WTC11 (cell line): Measurements from ENCODE around the gene TRAF3IP3. TPM values are rescaled to one million over a fixed set of nuclear protein-coding genes. Genes with fewer than 3 reads are reported as not detected.

Experiments
- ATAC-seq: fragments of 200-7000 bp; cut with Tn5 transposase; 2 replicates; pipeline ENCODE4 v1.10.0; 2021; ENCODE audit warnings: mild to moderate bottlenecking, moderate library complexity
- CTCF ChIA-PET: fragments of 300-600 bp; sonication (Branson Sonifier 250); formaldehyde crosslinking; loops from one replicate; lab custom pipeline; 2021; ENCODE audit warnings: antibody characterized with exemption; lab: Charles Lee
- POLR2A ChIA-PET: fragments of 350-600 bp; sonication (Branson Sonifier 250); formaldehyde crosslinking; loops from one replicate; lab custom pipeline; 2021; ENCODE audit warnings: antibody characterized with exemption; lab: Charles Lee
- DNase-seq: peaks from one replicate; pipeline ENCODE4 v3.0.0; 2021; ENCODE audit warnings: low spot score
- H3K27ac Mint-ChIP-seq: 2 replicates; pipeline ENCODE4 v1.8.0; 2021; ENCODE audit warnings: mixed read lengths
- H3K27me3 Mint-ChIP-seq: 2 replicates; pipeline ENCODE4 v1.8.0; 2021; ENCODE audit warnings: low read depth, mild to moderate bottlenecking, moderate library complexity, mixed read lengths
- H3K36me3 Mint-ChIP-seq: 2 replicates; pipeline ENCODE4 v1.8.0; 2021; ENCODE audit warnings: mixed read lengths
- H3K4me1 Mint-ChIP-seq: 2 replicates; pipeline ENCODE4 v1.8.0; 2022; ENCODE audit warnings: mixed read lengths
- H3K4me3 Mint-ChIP-seq: 2 replicates; pipeline ENCODE4 v1.8.0; 2021; ENCODE audit warnings: mild to moderate bottlenecking, moderate library complexity, mixed read lengths
- H3K9me3 Mint-ChIP-seq: 2 replicates; pipeline ENCODE4 v1.8.0; 2021; ENCODE audit warnings: mixed read lengths
- AR ChIP-seq: fragments of 250-450 bp; sonication (Bioruptor Pico); IDR thresholded peaks from 2 replicates; pipeline ENCODE4 v1.9.0; 2021; ENCODE audit warnings: mild to moderate bottlenecking
- ATF2 ChIP-seq: sonication (generic); formaldehyde crosslinking; IDR thresholded peaks from 2 replicates; pipeline ENCODE4 v1.8.1; 2022; ENCODE audit warnings: low read depth, missing genetic modification reagents, borderline replicate concordance
- CTCF ChIP-seq: fragments of 200-600 bp; IDR thresholded peaks from 2 replicates; pipeline ENCODE4 v1.8.0; 2022; ENCODE audit warnings: antibody characterized with exemption
- E2F4 ChIP-seq: sonication (generic); formaldehyde crosslinking; IDR thresholded peaks from 2 replicates; pipeline ENCODE4 v1.8.1; 2022; ENCODE audit warnings: low read depth, mild to moderate bottlenecking, moderate library complexity, missing genetic modification reagents, borderline replicate concordance
- ERG ChIP-seq: fragments of 250-450 bp; sonication (Bioruptor Pico); IDR thresholded peaks from 2 replicates; pipeline ENCODE4 v1.8.0; 2021; ENCODE audit warnings: mild to moderate bottlenecking
- FOXP4 ChIP-seq: sonication (generic); formaldehyde crosslinking; IDR thresholded peaks from 2 replicates; pipeline ENCODE4 v1.8.0; 2022; ENCODE audit warnings: mild to moderate bottlenecking, missing genetic modification reagents
- MAX ChIP-seq: sonication (generic); formaldehyde crosslinking; IDR thresholded peaks from 2 replicates; pipeline ENCODE4 v1.8.0; 2022; ENCODE audit warnings: mild to moderate bottlenecking, missing genetic modification reagents
- MXD4 ChIP-seq: fragments of 250-450 bp; sonication (Bioruptor Pico); IDR thresholded peaks from 2 replicates; pipeline ENCODE4 v1.8.0; 2021; ENCODE audit warnings: mild to moderate bottlenecking, moderate library complexity, borderline replicate concordance
- NFATC4 ChIP-seq: fragments of 250-450 bp; sonication (Bioruptor Pico); IDR thresholded peaks from 2 replicates; pipeline ENCODE4 v1.9.0; 2021; ENCODE audit warnings: mild to moderate bottlenecking
- NR1H2 ChIP-seq: sonication (generic); formaldehyde crosslinking; IDR thresholded peaks from 2 replicates; pipeline ENCODE4 v1.9.0; 2021; ENCODE audit warnings: mild to moderate bottlenecking, moderate library complexity, missing genetic modification reagents
- PRRX2 ChIP-seq: fragments of 250-450 bp; sonication (Bioruptor Pico); IDR thresholded peaks from 2 replicates; pipeline ENCODE4 v1.8.0; 2021; ENCODE audit warnings: mild to moderate bottlenecking
- RORB ChIP-seq: fragments of 250-450 bp; sonication (Bioruptor Pico); IDR thresholded peaks from 2 replicates; pipeline ENCODE4 v1.9.0; 2021; ENCODE audit warnings: mild to moderate bottlenecking
- SOX15 ChIP-seq: fragments of 250-450 bp; sonication (Bioruptor Pico); IDR thresholded peaks from 2 replicates; pipeline ENCODE4 v1.9.0; 2021; ENCODE audit warnings: mild to moderate bottlenecking
- ZNF219 ChIP-seq: sonication (generic); formaldehyde crosslinking; IDR thresholded peaks from 2 replicates; pipeline ENCODE4 v1.8.0; 2023; ENCODE audit warnings: missing genetic modification reagents, mild to moderate bottlenecking, borderline replicate concordance
- ZNF232 ChIP-seq: sonication (generic); formaldehyde crosslinking; IDR thresholded peaks from 2 replicates; pipeline ENCODE4 v1.8.0; 2022; ENCODE audit warnings: mild to moderate bottlenecking, missing genetic modification reagents
- ZNF263 ChIP-seq: sonication (generic); formaldehyde crosslinking; IDR thresholded peaks from 2 replicates; pipeline ENCODE4 v1.8.1; 2022; ENCODE audit warnings: low read depth, mild to moderate bottlenecking, moderate library complexity, missing genetic modification reagents
- ZNF416 ChIP-seq: fragments of 250-450 bp; sonication (Bioruptor Pico); IDR thresholded peaks from 2 replicates; pipeline ENCODE4 v1.9.0; 2021; ENCODE audit warnings: mild to moderate bottlenecking, inconsistent platforms
- ZNF425 ChIP-seq: fragments of 250-450 bp; sonication (Bioruptor Pico); conservative IDR thresholded peaks from 2 replicates; pipeline ENCODE4 v1.9.0; 2021; ENCODE audit warnings: mild to moderate bottlenecking
- ZSCAN18 ChIP-seq: fragments of 250-450 bp; sonication (Bioruptor Pico); IDR thresholded peaks from 2 replicates; pipeline ENCODE4 v2.1.2; 2022; ENCODE audit warnings: mild to moderate bottlenecking, moderate library complexity
- total RNA-seq: library from RNA; stranded (reverse); gene quantifications from 3 replicates; pipeline ENCODE4 v1.2.3, GENCODE V29; 2021

TRAF3IP3 gene
- total RNA-seq, 1 experiment from 2014 or later, result 0.74 TPM

GRCh38 chr1:209767096-209767495 lies 11.2 kb downstream of the TRAF3IP3 start:
- CTCF ChIA-PET, result no interaction called here
- TF ChIP-seq ATF2 (CRISPR knock-in tag) (no peak), MXD4 (CRISPR knock-in tag) (no peak), ZNF219 (CRISPR knock-in tag) (no peak), NFATC4 (CRISPR knock-in tag) (no peak), ZNF263 (CRISPR knock-in tag) (no peak), NR1H2 (CRISPR knock-in tag) (no peak), PRRX2 (CRISPR knock-in tag) (no peak), ZSCAN18 (CRISPR knock-in tag) (no peak), E2F4 (no peak), ZNF416 (no peak), ERG (no peak), CTCF (no peak), AR (CRISPR knock-in tag) (no peak), RORB (CRISPR knock-in tag) (no peak), SOX15 (CRISPR knock-in tag) (no peak), MAX (CRISPR knock-in tag) (no peak), ZNF232 (no peak), FOXP4 (no peak), ZNF425 (no peak)
- TF ChIP-seq, all 79 proteins: peak for 0
- H3K36me3 Mint-ChIP-seq, result no peaks in the 10 kb centered on the region
- DNase-seq, result no peak
- no peak for ATAC-seq
- peaks cover 5% of the 10 kb centered on the region; the same call in 1 of the 2 replicates for H3K27me3 Mint-ChIP-seq
- POLR2A ChIA-PET, result no interaction called here
- H3K4me3 Mint-ChIP-seq, result no peak overlapping the region
- H3K27ac Mint-ChIP-seq, result no peak overlapping the region
- peaks cover 10% of the 10 kb centered on the region for H3K4me1 Mint-ChIP-seq
- no peaks in the 10 kb centered on the region for H3K9me3 Mint-ChIP-seq
